ENCODE data around the gene CA11.

DNA sequence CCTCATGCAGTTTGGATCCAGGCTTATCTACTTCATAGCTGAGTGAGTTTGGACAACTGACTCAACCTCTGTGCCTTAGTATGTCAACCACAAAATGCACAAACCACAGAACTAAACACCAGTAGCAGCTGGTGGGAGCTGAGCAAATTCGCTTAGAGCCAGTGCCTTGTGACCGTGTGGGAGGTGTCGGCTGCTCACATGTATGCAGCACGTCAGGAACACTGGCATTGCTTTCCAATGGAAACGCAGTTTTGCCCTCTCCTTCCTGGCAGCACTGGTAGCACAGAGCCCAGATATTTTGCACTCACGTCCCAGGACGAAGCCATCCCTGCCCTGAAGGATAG is 35.1 kb upstream of the CA11 start:
- TF ChIP-seq EP300 (IDR thresholded peaks at IDR 0.05; ENCODE audit: borderline replicate concordance) (no peak), YY1 (IDR thresholded peaks at IDR 0.05; ENCODE audit: low read depth) (no peak), TAF1 (IDR thresholded peaks at IDR 0.05; ENCODE audit: low read depth) (no peak), CEBPB (IDR thresholded peaks at IDR 0.05) (no peak), FOXM1 (IDR thresholded peaks at IDR 0.05; ENCODE audit: borderline replicate concordance, low read depth) (no peak), ZBTB7A (IDR thresholded peaks at IDR 0.05; ENCODE audit: low read depth) (no peak), TEAD4 (IDR thresholded peaks at IDR 0.05) (no peak), RAD21 (IDR thresholded peaks at IDR 0.05; ENCODE audit: low read depth) (no peak), TCF12 (IDR thresholded peaks at IDR 0.05; ENCODE audit: low read depth) (no peak)
- TF ChIP-seq, protein P1, sequence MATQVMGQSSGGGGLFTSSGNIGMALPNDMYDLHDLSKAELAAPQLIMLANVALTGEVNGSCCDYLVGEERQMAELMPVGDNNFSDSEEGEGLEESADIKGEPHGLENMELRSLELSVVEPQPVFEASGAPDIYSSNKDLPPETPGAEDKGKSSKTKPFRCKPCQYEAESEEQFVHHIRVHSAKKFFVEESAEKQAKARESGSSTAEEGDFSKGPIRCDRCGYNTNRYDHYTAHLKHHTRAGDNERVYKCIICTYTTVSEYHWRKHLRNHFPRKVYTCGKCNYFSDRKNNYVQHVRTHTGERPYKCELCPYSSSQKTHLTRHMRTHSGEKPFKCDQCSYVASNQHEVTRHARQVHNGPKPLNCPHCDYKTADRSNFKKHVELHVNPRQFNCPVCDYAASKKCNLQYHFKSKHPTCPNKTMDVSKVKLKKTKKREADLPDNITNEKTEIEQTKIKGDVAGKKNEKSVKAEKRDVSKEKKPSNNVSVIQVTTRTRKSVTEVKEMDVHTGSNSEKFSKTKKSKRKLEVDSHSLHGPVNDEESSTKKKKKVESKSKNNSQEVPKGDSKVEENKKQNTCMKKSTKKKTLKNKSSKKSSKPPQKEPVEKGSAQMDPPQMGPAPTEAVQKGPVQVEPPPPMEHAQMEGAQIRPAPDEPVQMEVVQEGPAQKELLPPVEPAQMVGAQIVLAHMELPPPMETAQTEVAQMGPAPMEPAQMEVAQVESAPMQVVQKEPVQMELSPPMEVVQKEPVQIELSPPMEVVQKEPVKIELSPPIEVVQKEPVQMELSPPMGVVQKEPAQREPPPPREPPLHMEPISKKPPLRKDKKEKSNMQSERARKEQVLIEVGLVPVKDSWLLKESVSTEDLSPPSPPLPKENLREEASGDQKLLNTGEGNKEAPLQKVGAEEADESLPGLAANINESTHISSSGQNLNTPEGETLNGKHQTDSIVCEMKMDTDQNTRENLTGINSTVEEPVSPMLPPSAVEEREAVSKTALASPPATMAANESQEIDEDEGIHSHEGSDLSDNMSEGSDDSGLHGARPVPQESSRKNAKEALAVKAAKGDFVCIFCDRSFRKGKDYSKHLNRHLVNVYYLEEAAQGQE (IDR thresholded peaks at IDR 0.05; ENCODE audit: low read depth) = no peak
- TF ChIP-seq, protein P2, sequence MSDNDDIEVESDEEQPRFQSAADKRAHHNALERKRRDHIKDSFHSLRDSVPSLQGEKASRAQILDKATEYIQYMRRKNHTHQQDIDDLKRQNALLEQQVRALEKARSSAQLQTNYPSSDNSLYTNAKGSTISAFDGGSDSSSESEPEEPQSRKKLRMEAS (IDR thresholded peaks at IDR 0.05) = no peak
